K562 (cell line): ENCODE measurements around the gene PTPRM. TPM values are rescaled to one million over a fixed set of nuclear protein-coding genes. Genes with fewer than 3 reads are reported as not detected.

ENCODE experiments used
- ATAC-seq: fragments of 200-7000 bp; cut with Tn5 transposase; 3 replicates; pipeline ENCODE4 v1.9.1; 2020; ENCODE audit warnings: moderate library complexity
- BruUV-seq: library from RNA; stranded (reverse); fragments of 400-500 nt; replicated peaks from 2 replicates; lab custom pipeline; 2021; lab: Mats Ljungman, UMichigan
- CTCF ChIA-PET: fragments of 300-600 bp; formaldehyde crosslinking; extraction: SDS; loops from one replicate; lab custom pipeline; 2021; ENCODE audit warnings: low intra/inter-chr PET ratio; lab: Yijun Ruan, JAX
- POLR2A ChIA-PET: fragments of 300-600, 350-650 bp; sonication (Branson Sonifier 250); formaldehyde crosslinking; extraction: SDS; loops from one replicate; lab custom pipeline; 2021; ENCODE audit warnings: antibody characterized with exemption, inconsistent platforms; lab: Yijun Ruan, JAX
- DNase-seq, 4 experiments: peaks; one replicate each; pipeline versions ENCODE4 v3.0.0 to v3.0.0-alpha.2; 2011 to 2018; ENCODE audit warnings: low spot score in 3 of 4, mixed read lengths in 3 of 4; ENCODE audit errors: extremely low read depth in 1 of 4
- FAIRE-seq: peaks from 2 replicates; lab custom pipeline; 2011; peaks lifted over from hg19 to GRCh38; lab: Jason Lieb, UNC
- H2AFZ ChIP-seq: 2 replicates; pipeline ENCODE4 v1.6.0; 2011; ENCODE audit warnings: low read depth, low read length, control low read depth, inconsistent platforms
- H3K27ac ChIP-seq: fragments of 200-600 bp; 3 replicates; pipeline ENCODE4 v1.8.0; 2011; ENCODE audit warnings: low read depth, mild to moderate bottlenecking, control low read depth, inconsistent platforms, low read length, moderate library complexity, mixed read lengths; ENCODE audit errors: extremely low read depth
- H3K27me3 ChIP-seq, 2 experiments: fragments of 300-600 bp in 1 of 2; 2 replicates in 1 of 2; 3 replicates in 1 of 2; pipeline versions ENCODE4 v1.6.0 to v1.8.0; 2011; ENCODE audit warnings: inconsistent platforms in 2 of 2, low read length in 2 of 2, mild to moderate bottlenecking in 1 of 2, mixed read lengths in 1 of 2, moderate library complexity in 1 of 2; ENCODE audit not compliant: control insufficient read depth in 2 of 2, insufficient read depth in 2 of 2
- H3K36me3 ChIP-seq: fragments of 300-600 bp; 3 replicates; pipeline ENCODE4 v1.8.0; 2011; ENCODE audit warnings: mild to moderate bottlenecking, low read length, inconsistent platforms; ENCODE audit not compliant: control insufficient read depth, insufficient read depth
- H3K4me1 ChIP-seq, 2 experiments: fragments of 200-600 bp in 1 of 2; replicated peaks in 1 of 2; 2 replicates in 1 of 2; 3 replicates in 1 of 2; pipeline versions ENCODE4 v1.5.1 to v1.8.0; 2011; ENCODE audit warnings: inconsistent platforms in 2 of 2, low read length in 2 of 2, mild to moderate bottlenecking in 1 of 2, mixed read lengths in 1 of 2, moderate library complexity in 1 of 2; ENCODE audit not compliant: control insufficient read depth in 2 of 2, insufficient read depth in 2 of 2
- H3K4me2 ChIP-seq: 2 replicates; pipeline ENCODE4 v1.6.1; 2011; ENCODE audit warnings: low read length, control low read depth, inconsistent platforms, mixed read lengths; ENCODE audit not compliant: insufficient read depth
- H3K4me3 ChIP-seq: fragments of 200-600 bp; sonication (generic), shearing (Covaris generic); 2 replicates; pipeline ENCODE4 v1.5.1; 2016; ENCODE audit warnings: control low read depth, inconsistent platforms
- H3K79me2 ChIP-seq: fragments of 200-600 bp; 3 replicates; pipeline ENCODE4 v1.8.0; 2011; ENCODE audit warnings: low read length, inconsistent platforms; ENCODE audit not compliant: control insufficient read depth, insufficient read depth
- H3K9ac ChIP-seq, 2 experiments: 2 replicates each; pipeline versions ENCODE4 v1.6.0 to v1.6.1; 2011; ENCODE audit warnings: low read depth in 2 of 2, low read length in 2 of 2, control low read depth in 1 of 2, inconsistent platforms in 1 of 2, mild to moderate bottlenecking in 1 of 2, mixed read lengths in 1 of 2; ENCODE audit not compliant: insufficient read depth in 1 of 2
- H3K9me1 ChIP-seq: one replicate; pipeline ENCODE4 v1.6.0; 2011; ENCODE audit warnings: inconsistent platforms, mild to moderate bottlenecking, low read length, moderate library complexity; ENCODE audit not compliant: control insufficient read depth, insufficient read depth
- H3K9me3 ChIP-seq: replicated peaks from 2 replicates; pipeline ENCODE4 v1.5.1; 2011; ENCODE audit warnings: low read depth, low read length, inconsistent platforms; ENCODE audit not compliant: control insufficient read depth, insufficient read depth
- H4K20me1 ChIP-seq: replicated peaks from 2 replicates; pipeline ENCODE4 v1.6.1; 2011; ENCODE audit warnings: low read length, inconsistent platforms, mixed read lengths; ENCODE audit not compliant: control insufficient read depth, insufficient read depth
- ELF2 ChIP-seq: fragments of 250-450 bp; sonication (Bioruptor Pico); IDR thresholded peaks from 2 replicates; pipeline ENCODE4 v1.5.0; 2021; ENCODE audit warnings: mild to moderate bottlenecking
- ETV6 ChIP-seq, 3 experiments: fragments of 150-350 bp in 1 of 3; sonication (generic) in 1 of 3; formaldehyde crosslinking in 1 of 3; IDR thresholded peaks; 2 replicates each; pipeline versions ENCODE4 v1.6.1 to v1.8.0; 2014 to 2022; ENCODE audit warnings: borderline replicate concordance in 2 of 3, low read depth in 2 of 3, antibody characterized with exemption in 1 of 3, low read length in 1 of 3, mild to moderate bottlenecking in 1 of 3, missing genetic modification reagents in 1 of 3
- EZH2 ChIP-seq: IDR thresholded peaks from 2 replicates; pipeline ENCODE4 v1.6.1; 2012; ENCODE audit warnings: low read depth, mild to moderate bottlenecking, inconsistent platforms, low read length, borderline replicate concordance
- FOXA1 ChIP-seq: fragments of 450-650 bp; IDR thresholded peaks from 2 replicates; pipeline ENCODE4 v1.6.1; 2016; ENCODE audit warnings: mild to moderate bottlenecking, borderline replicate concordance
- FUS ChIP-seq: fragments of 200-400 bp; formaldehyde crosslinking; optimal IDR thresholded peaks from 2 replicates; pipeline ENCODE3; 2017; ENCODE audit warnings: low read depth, low read length
- MAZ ChIP-seq, 2 experiments: fragments of 450-650 bp in 1 of 2; sonication (generic) in 1 of 2; formaldehyde crosslinking; IDR thresholded peaks in 1 of 2; conservative IDR thresholded peaks in 1 of 2; 2 replicates each; pipeline versions ENCODE4 v1.4.0 to v1.5.0; 2020; ENCODE audit warnings: mild to moderate bottlenecking in 1 of 2, missing genetic modification reagents in 1 of 2
- MCM2 ChIP-seq: fragments of 450-650 bp; IDR thresholded peaks from 2 replicates; pipeline ENCODE4 v1.6.1; 2017; ENCODE audit warnings: low read depth, mild to moderate bottlenecking
- MXI1 ChIP-seq: IDR thresholded peaks from 2 replicates; pipeline ENCODE4 v1.6.1; 2011; ENCODE audit warnings: low read depth, mild to moderate bottlenecking, improper control_type of control experiment, low read length
- NFYB ChIP-seq: IDR thresholded peaks from 2 replicates; pipeline ENCODE4 v1.6.1; 2011; ENCODE audit warnings: mild to moderate bottlenecking, moderate library complexity; ENCODE audit not compliant: insufficient read length; ENCODE audit errors: extremely low read depth
- SMAD3 ChIP-seq: fragments of 450-650 bp; formaldehyde crosslinking; conservative IDR thresholded peaks from 2 replicates; pipeline ENCODE4 v1.4.0; 2020; ENCODE audit warnings: mild to moderate bottlenecking
- SMARCE1 ChIP-seq: fragments of 450-650 bp; IDR thresholded peaks from 2 replicates; pipeline ENCODE4 v1.7.1; 2016; ENCODE audit warnings: mild to moderate bottlenecking
- SP2 ChIP-seq: IDR thresholded peaks from 2 replicates; pipeline ENCODE4 v1.6.1; 2011; ENCODE audit warnings: mild to moderate bottlenecking, low read depth, low read length, moderate library complexity; ENCODE audit not compliant: poor library complexity, severe bottlenecking; ENCODE audit errors: extremely low read depth
- ZNF644 ChIP-seq: fragments of 200-800 bp; sonication (Bioruptor generic); IDR thresholded peaks from 2 replicates; pipeline ENCODE4 v1.6.1; 2016; ENCODE audit warnings: low read depth, missing genetic modification characterization, missing compliant biosample characterization
- ZNF785 ChIP-seq: fragments of 250-450 bp; sonication (Bioruptor Pico); IDR thresholded peaks from 2 replicates; pipeline ENCODE4 v1.4.0; 2020; ENCODE audit warnings: mild to moderate bottlenecking
- WGBS: fragments of 100-300 bp; shearing (Covaris generic); methylation state at CpG from one replicate; pipeline ENCODE4 v1.1.6; 2016; ENCODE audit warnings: low coverage, mixed read lengths; ENCODE audit not compliant: insufficient coverage; ENCODE audit errors: missing lambda C conversion rate; 5-methylcytosine and 5-hydroxymethylcytosine counted together
- in situ Hi-C: fragments of 300-500 bp; cut with MboI; formaldehyde crosslinking; loops from 4 replicates; pipeline ENCODE4 v1.15.0; 2018; ENCODE audit warnings: inconsistent platforms, mixed read lengths
- intact Hi-C: fragments of 100-400 bp; cut with micrococcal nuclease; formaldehyde crosslinking; loops from 2 replicates; pipeline ENCODE4 v1.14.2; 2022
- polyA plus RNA-seq, 8 experiments: library from polyadenylated mRNA; depleted of rRNA in 4 of 8; stranded (reverse) in 5 of 8; unstranded in 3 of 8; fragments of >200 nt; fragmentation: Nextera tagmentation in 2 of 8; fragmentation: Illumina TruSeq in 1 of 8; extraction: Ambion mirVana in 2 of 8; extraction: Trizol in 1 of 8; gene quantifications; 2 replicates each; pipeline versions ENCODE4 v1.2.1 to v1.2.3, GENCODE V29; 2011 to 2014; ENCODE audit warnings: inconsistent platforms in 1 of 8, missing spikeins in 1 of 8
- total RNA-seq, 7 experiments: library from RNA; depleted of rRNA in 6 of 7; stranded (reverse); fragments of >200 nt in 6 of 7; fragmentation: Illumina TruSeq in 2 of 7; extraction: Trizol in 2 of 7; gene quantifications; 2 replicates each; pipeline versions ENCODE4 v1.2.1 to v1.2.3, GENCODE V29; 2011 to 2021; ENCODE audit warnings: low replicate concordance in 1 of 7
- TF ChIP-seq, protein P1 (sequence below): fragments of 150-350 bp; conservative IDR thresholded peaks from 2 replicates; pipeline ENCODE4 v1.6.1; 2014; ENCODE audit warnings: low read length
- TF ChIP-seq, protein P2 (sequence below): fragments of 450-650 bp; formaldehyde crosslinking; IDR thresholded peaks from 2 replicates; pipeline ENCODE4 v1.4.0; 2022; ENCODE audit warnings: missing genetic modification characterization
- TF ChIP-seq, protein P3 (sequence below): IDR thresholded peaks from 2 replicates; pipeline ENCODE4 v1.6.1; 2011; ENCODE audit not compliant: insufficient read length; ENCODE audit errors: extremely low read depth
- TF ChIP-seq, protein P4 (sequence below): sonication (generic); IDR thresholded peaks from 2 replicates; pipeline ENCODE4 v1.6.1; 2016

Gene PTPRM
- total and polyA plus RNA-seq, 9 of the 15 experiments (the other 6 are each of a cell fraction or from before 2014, with no cell fraction given) = 0.03 to 0.16 (median 0.08) TPM; not detected in 3

DNA sequence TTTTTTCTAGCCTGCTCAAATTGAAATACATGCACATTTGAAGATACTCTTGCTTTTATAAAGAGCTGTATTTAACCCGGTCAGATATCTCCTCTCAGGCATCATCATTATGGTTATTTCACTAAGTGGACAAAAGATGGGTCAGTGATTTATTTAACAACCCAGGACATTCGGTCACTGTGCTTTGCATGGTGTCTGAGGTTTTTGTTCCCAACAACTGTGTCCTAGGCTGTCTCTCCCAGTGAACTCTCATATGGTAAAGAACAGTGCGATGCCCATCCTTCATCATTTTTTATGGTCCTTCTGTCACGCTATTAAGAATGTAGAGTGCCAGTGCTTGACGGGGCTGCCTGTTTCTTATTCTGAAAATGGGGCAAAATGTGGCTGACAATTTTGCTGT, 372.4 kb downstream of the PTPRM start:
- POLR2A ChIA-PET = no interaction called here
- no peaks in the 10 kb centered on the region for H3K27me3 ChIP-seq
- H3K4me2 ChIP-seq = no peak overlapping the region
- no peaks in the 10 kb centered on the region for H3K9me1 ChIP-seq
- H3K4me1 ChIP-seq = no peaks in the 10 kb centered on the region
- DNase-seq (no peak), FAIRE-seq (no peak), ATAC-seq (no peak)
- no peak overlapping the region for H2AFZ ChIP-seq
- H4K20me1 ChIP-seq = no peaks in the 10 kb centered on the region
- WGBS = 0% methylated on average over 5 of the region's 5 CpGs
- no peaks in the 10 kb centered on the region for H3K79me2 ChIP-seq
- H3K27ac ChIP-seq = no peak overlapping the region
- no peak overlapping the region for H3K4me3 ChIP-seq
- intact Hi-C loops = no loop called here
- H3K9ac ChIP-seq = no peak overlapping the region
- no peaks in the 10 kb centered on the region for H3K36me3 ChIP-seq
- CTCF ChIA-PET = no interaction called here
- no TSS peak for BruUV-seq
- in situ Hi-C loops = no loop called here
- H3K9me3 ChIP-seq = no peaks in the 10 kb centered on the region
- no peak for TF ChIP-seq ETV6 (IDR thresholded peaks at IDR 0.05; ENCODE audit: borderline replicate concordance in 1 of 2, low read depth in 2 of 2, low read length in 1 of 2)
- no peak for TF ChIP-seq ETV6 (CRISPR knock-in tag; IDR thresholded peaks at IDR 0.05; ENCODE audit: borderline replicate concordance)
- TF ChIP-seq SP2 = no peak
- no peak for TF ChIP-seq ZNF644 (tag)
- no peak for TF ChIP-seq FUS
- no peak for TF ChIP-seq ELF2 (CRISPR knock-in tag)
- TF ChIP-seq, protein P1, sequence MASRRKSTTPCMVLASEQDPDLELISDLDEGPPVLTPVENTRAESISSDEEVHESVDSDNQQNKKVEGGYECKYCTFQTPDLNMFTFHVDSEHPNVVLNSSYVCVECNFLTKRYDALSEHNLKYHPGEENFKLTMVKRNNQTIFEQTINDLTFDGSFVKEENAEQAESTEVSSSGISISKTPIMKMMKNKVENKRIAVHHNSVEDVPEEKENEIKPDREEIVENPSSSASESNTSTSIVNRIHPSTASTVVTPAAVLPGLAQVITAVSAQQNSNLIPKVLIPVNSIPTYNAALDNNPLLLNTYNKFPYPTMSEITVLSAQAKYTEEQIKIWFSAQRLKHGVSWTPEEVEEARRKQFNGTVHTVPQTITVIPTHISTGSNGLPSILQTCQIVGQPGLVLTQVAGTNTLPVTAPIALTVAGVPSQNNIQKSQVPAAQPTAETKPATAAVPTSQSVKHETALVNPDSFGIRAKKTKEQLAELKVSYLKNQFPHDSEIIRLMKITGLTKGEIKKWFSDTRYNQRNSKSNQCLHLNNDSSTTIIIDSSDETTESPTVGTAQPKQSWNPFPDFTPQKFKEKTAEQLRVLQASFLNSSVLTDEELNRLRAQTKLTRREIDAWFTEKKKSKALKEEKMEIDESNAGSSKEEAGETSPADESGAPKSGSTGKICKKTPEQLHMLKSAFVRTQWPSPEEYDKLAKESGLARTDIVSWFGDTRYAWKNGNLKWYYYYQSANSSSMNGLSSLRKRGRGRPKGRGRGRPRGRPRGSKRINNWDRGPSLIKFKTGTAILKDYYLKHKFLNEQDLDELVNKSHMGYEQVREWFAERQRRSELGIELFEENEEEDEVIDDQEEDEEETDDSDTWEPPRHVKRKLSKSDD = no peak
- TF ChIP-seq FOXA1 = no peak
- TF ChIP-seq SMARCE1 = no peak
- TF ChIP-seq SMAD3 = no peak
- TF ChIP-seq, protein P2, sequence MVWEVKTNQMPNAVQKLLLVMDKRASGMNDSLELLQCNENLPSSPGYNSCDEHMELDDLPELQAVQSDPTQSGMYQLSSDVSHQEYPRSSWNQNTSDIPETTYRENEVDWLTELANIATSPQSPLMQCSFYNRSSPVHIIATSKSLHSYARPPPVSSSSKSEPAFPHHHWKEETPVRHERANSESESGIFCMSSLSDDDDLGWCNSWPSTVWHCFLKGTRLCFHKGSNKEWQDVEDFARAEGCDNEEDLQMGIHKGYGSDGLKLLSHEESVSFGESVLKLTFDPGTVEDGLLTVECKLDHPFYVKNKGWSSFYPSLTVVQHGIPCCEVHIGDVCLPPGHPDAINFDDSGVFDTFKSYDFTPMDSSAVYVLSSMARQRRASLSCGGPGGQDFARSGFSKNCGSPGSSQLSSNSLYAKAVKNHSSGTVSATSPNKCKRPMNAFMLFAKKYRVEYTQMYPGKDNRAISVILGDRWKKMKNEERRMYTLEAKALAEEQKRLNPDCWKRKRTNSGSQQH (CRISPR knock-in tag) = no peak
- TF ChIP-seq MXI1 = no peak
- no peak for TF ChIP-seq EZH2
- TF ChIP-seq, protein P3, sequence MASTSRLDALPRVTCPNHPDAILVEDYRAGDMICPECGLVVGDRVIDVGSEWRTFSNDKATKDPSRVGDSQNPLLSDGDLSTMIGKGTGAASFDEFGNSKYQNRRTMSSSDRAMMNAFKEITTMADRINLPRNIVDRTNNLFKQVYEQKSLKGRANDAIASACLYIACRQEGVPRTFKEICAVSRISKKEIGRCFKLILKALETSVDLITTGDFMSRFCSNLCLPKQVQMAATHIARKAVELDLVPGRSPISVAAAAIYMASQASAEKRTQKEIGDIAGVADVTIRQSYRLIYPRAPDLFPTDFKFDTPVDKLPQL = no peak
- TF ChIP-seq ZNF785 (CRISPR knock-in tag) = no peak
- TF ChIP-seq NFYB = no peak
- TF ChIP-seq MAZ (CRISPR knock-in tag; conservative IDR thresholded peaks at IDR 0.05 in 1 of 2, IDR thresholded peaks at IDR 0.05 in 1 of 2) = no peak
- no peak for TF ChIP-seq MCM2
- TF ChIP-seq, protein P4, sequence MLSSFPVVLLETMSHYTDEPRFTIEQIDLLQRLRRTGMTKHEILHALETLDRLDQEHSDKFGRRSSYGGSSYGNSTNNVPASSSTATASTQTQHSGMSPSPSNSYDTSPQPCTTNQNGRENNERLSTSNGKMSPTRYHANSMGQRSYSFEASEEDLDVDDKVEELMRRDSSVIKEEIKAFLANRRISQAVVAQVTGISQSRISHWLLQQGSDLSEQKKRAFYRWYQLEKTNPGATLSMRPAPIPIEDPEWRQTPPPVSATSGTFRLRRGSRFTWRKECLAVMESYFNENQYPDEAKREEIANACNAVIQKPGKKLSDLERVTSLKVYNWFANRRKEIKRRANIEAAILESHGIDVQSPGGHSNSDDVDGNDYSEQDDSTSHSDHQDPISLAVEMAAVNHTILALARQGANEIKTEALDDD = no peak
